SKM-1 (cell line): ENCODE measurements around the gene OOSP4B.
"Not testable (repeated sequence)": the region's sequence is repeated elsewhere in the genome, so short reads cannot be mapped to it uniquely, and the experiment has no call there.

Source experiments
- DNase-seq: peaks from one replicate; lab custom pipeline; 2025; ENCODE audit not compliant: unreplicated experiment; lab: John Stamatoyannopoulos, UW

The OOSP4B gene

DNA sequence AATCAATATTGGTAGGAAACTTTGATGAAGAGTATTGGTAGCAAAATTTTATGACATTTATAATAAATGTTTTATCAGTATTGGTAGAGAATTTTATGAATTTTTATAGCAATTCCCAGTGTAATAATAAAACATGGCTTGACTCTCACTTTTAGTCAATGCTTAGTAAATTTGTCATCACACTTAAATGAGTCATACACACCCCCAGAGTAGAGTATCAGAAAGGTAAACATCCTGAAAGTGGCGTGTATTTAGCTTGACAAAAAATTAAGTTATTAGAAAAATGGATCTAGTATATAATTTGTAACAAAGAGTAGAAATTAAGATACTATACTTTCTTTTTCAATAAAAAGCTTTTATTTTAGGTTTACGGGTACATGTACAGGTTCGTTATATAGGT lies 42.1 kb downstream of the OOSP4B start:
- no peak for DNase-seq

DNA sequence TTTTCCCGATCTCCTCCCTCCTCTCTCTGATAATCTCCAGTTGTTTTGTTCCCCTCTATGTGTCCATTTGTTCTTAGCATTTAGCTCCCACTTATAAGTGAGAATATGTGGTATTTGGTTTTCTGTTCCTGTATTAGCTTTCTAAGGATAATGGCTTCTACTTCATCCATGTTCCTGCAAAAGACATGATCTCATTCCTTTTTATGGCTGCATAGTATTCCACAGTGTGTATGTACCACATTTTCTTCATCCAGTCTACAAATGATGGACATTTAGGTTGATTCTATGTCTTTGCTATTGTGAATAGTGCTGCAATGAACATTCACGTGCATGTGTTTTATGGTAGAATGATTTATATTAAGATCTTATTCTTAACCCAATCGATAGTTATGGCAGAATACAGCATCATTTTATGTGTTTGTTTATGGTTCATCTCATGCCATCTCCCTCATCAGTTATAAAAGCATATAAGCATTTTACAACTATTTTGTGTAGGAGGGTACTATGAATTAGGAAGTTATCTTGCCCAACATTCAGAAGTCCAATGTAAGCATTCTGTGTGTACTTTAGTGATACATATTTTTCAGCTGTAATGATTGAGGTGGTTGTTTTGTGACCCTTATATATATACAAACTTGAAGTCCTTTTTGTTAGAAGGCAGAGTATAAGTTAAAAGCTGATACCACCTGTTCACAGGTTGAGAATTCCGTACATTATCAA lies 42.7 kb downstream of the OOSP4B start:
- DNase-seq, result no peak

- DNase-seq, result peak; percentile 30
Measured at GRCh38 chr11:60064111-60064510, 47.1 kb downstream of the OOSP4B start.

- DNase-seq, result no peak
Measured at GRCh38 chr11:60065801-60066200, 48.8 kb downstream of the OOSP4B start.

DNA sequence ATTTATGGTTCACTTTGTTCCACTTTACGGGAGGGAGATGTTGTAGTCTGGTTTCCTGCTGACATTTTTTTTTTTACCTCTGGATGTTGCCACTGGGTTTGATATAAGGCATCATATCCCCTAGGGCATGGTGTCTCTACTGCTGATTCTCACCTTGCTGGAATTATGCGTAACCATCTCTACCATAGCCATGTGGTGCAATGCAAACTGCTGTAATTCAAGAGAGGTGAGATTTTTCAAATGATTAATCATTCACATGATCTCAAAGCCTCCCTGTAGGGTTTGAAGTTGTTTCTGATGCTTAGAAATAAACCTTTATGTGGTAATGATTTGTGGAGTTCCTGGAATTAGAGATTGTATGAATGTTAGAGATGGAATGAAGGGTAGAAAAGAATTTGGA lies 52.5 kb downstream of the OOSP4B start:
- DNase-seq, result no peak

GRCh38 chr11:60071644-60072043 lies 54.7 kb downstream of the OOSP4B start:
- not testable (repeated sequence) for DNase-seq

DNA sequence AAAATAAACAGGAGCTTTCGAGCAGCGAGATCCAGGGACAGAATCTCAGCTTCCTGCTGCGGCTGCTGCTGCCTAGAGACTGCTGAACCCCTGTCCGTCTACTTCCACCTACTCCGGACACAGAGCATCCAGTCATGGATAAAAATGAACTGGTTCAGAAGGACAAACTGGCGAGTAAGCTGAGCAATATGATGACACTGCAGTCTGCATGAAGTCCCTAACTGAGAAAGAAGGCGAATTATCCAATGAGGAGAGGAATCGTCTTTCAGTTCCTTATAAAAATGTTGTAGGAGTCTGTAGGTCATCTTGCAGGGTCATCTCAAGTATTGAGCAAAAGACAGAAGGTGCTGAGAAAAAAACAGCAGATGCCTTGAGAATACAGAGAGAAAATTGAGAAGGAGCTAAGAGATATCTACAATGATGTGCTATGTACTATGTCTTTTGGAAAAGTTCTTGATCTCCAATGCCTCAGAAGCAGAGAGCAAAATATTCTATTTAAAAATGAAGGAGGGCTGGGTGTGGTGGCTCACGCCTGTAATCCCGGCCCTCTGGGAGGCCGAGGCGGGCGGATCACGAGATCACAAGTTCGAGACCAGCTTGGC lies 60.3 kb downstream of the OOSP4B start:
- no peak for DNase-seq

- DNase-seq, result no peak
Measured at GRCh38 chr11:60077981-60078380, 61.0 kb downstream of the OOSP4B start.

DNA sequence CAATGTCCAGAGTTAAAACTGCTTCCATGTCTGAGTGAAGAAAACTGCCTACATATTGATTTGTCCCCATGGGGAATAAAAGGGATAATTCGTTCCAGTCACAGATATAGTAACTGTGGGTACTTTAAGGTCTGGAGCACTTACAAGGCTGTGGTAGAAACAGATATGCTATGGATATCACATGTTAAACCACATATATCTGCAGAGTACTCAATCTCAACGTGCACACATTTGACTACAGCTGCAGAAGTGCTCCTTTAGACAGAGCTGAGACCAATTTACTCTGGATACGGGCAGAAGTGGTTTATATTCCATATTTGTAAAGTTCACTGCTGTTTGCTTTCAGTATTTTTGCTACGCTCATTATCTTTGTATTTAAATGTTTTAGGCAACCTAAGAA lies 61.8 kb downstream of the OOSP4B start:
- DNase-seq, result no peak

GRCh38 chr11:60080535-60080934 lies 63.6 kb downstream of the OOSP4B start:
- DNase-seq, result no peak
